Natural killer cell treated with Interleukin-12 subunit alpha and Interleukin-12 subunit beta and Interleukin-15 and Interleukin-18, amount 100 ng/mL, for 72 hours (primary cell): ENCODE measurements around the gene TRAF1. TPM values are rescaled to one million over a fixed set of nuclear protein-coding genes. Genes with fewer than 3 reads are reported as not detected.

Experiments used
- ATAC-seq, 2 donors: fragments of 150-1000 bp; cut with Tn5 transposase in 1 of 2; sonication (Bioruptor Pico), chemical (Tn5 transposase) in 1 of 2; 2 replicates each; pipeline ENCODE4 v1.10.0; 2021
- DNase-seq: peaks from one replicate; pipeline ENCODE4 v3.0.0; 2022; ENCODE audit warnings: low spot score
- H3K27ac Mint-ChIP-seq, 2 donors: 1 replicate in 1 of 2; 2 replicates in 1 of 2; pipeline ENCODE4 v1.8.0; 2022; ENCODE audit warnings: mixed read lengths in 2 of 2, mild to moderate bottlenecking in 1 of 2, moderate library complexity in 1 of 2
- H3K27me3 Mint-ChIP-seq, 2 donors: 1 replicate in 1 of 2; 2 replicates in 1 of 2; pipeline ENCODE4 v1.8.0; 2022; ENCODE audit warnings: mixed read lengths in 2 of 2
- H3K36me3 Mint-ChIP-seq: one replicate; pipeline ENCODE4 v1.8.0; 2022; ENCODE audit warnings: mixed read lengths
- H3K4me1 Mint-ChIP-seq, 2 donors: 1 replicate in 1 of 2; 2 replicates in 1 of 2; pipeline ENCODE4 v1.8.0; 2022; ENCODE audit warnings: low read depth in 2 of 2, mixed read lengths in 2 of 2, mild to moderate bottlenecking in 1 of 2
- H3K4me3 Mint-ChIP-seq: one replicate; pipeline ENCODE4 v1.8.0; 2022; ENCODE audit warnings: mixed read lengths
- H3K9me3 Mint-ChIP-seq: 2 replicates; pipeline ENCODE4 v1.8.0; 2022; ENCODE audit warnings: mixed read lengths
- total RNA-seq, 2 donors: library from RNA; stranded (reverse); gene quantifications; one replicate each; pipeline ENCODE4 v1.2.3, GENCODE V29; 2022

The TRAF1 gene
- total RNA-seq, 2 donors from 2014 or later = 145 to 375 TPM

GRCh38 chr9:120865176-120865575 lies 61.4 kb downstream of the TRAF1 start:
- Mint-ChIP-seq H3K27me3 (no peaks in the 10 kb centered on the region), H3K9me3 (no peaks in the 10 kb centered on the region), H3K4me3 (no peak overlapping the region), H3K27ac (no peak overlapping the region), H3K36me3 (peaks cover 16% of the 10 kb centered on the region), H3K4me1 (peaks cover 14 to 15% of the 10 kb centered on the region in 2 donors)
- DNase-seq = no peak
- no peak for ATAC-seq

DNA sequence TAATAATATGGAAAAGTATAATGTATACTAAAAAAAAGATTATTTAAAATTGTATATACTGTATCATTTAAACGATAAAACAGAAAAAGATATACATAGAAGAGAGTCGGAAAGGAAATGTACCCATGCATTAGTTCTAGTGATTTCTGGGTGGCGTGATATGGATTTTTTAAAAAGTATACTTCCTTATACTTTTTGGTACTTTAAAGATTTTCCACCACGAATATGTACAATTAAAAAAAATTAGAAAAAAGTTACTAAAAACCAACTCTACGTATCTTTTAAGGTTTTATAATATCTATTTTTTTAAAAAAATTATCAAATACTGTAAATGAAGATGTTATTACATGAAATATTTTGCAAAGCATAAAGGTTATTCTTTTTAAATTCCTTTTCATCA lies 61.9 kb downstream of the TRAF1 start:
- peaks cover 16% of the 10 kb centered on the region for H3K36me3 Mint-ChIP-seq
- no peaks in the 10 kb centered on the region for H3K27me3 Mint-ChIP-seq
- ATAC-seq (no peak), DNase-seq (no peak)
- H3K4me3 Mint-ChIP-seq = no peak overlapping the region
- H3K4me1 Mint-ChIP-seq = peaks cover 14 to 15% of the 10 kb centered on the region in 2 donors
- H3K9me3 Mint-ChIP-seq = no peaks in the 10 kb centered on the region
- no peak overlapping the region for H3K27ac Mint-ChIP-seq

DNA sequence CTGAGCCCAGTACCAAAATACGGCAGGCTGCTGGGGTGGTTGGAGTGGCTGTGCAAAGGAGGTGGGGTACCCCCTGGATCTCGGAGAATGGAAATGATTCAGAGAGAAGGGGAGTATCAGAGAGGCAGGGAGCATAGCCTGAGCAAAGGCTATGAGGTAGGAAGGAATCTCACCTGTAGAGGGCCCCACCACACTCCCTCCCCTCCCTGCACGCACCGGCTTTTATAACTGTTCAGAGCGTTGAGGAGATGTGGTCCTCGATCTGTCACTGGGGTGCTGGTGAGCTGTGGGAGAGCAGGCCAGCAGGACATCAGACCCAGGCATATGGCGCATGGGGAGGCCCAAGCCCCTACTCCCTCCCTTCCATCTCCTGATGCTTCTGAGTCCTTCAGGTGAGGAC lies 62.8 kb downstream of the TRAF1 start:
- Mint-ChIP-seq H3K36me3 (peaks cover 16% of the 10 kb centered on the region), H3K27me3 (no peaks in the 10 kb centered on the region), H3K4me3 (no peak overlapping the region), H3K4me1 (peaks cover 6 to 9% of the 10 kb centered on the region in 2 donors), H3K9me3 (no peaks in the 10 kb centered on the region), H3K27ac (peak overlapping the region in 1 of 2 donors; percentile 30)
- ATAC-seq (no peak), DNase-seq (no peak)

GRCh38 chr9:120862452-120862851 lies 64.1 kb downstream of the TRAF1 start:
- peaks cover 0 to 5% of the 10 kb centered on the region in 2 donors for H3K4me1 Mint-ChIP-seq
- no peak for ATAC-seq
- H3K9me3 Mint-ChIP-seq = no peaks in the 10 kb centered on the region

DNA sequence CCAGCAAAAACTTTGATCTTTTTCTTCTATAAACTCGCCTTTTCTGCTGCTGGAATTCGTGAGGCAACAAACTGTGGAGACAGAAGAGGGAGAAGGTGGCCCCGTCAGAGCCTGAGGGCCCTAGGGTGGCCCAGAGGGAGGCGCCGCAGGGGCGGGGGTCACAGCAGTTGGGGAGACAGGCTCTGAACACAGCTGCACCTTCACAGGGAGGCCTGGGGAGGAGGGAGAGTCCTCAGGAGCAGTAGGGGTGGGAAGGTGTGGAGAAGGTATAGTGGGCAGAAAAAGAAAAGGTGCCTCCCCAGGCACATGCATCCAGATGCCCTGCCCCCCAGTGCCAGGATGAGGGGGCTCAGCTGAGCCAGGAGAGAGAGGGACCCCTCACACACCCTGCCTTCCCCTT lies 64.7 kb downstream of the TRAF1 start:
- no peak for ATAC-seq
- H3K9me3 Mint-ChIP-seq = no peaks in the 10 kb centered on the region
- peaks cover 0 to 5% of the 10 kb centered on the region in 2 donors for H3K4me1 Mint-ChIP-seq
- H3K27me3 Mint-ChIP-seq = no peaks in the 10 kb centered on the region
- no peak for DNase-seq
- peaks cover 20% of the 10 kb centered on the region for H3K36me3 Mint-ChIP-seq
- H3K27ac Mint-ChIP-seq = no peak overlapping the region
- H3K4me3 Mint-ChIP-seq = no peak overlapping the region

More at GRCh38 chr9:120862452-120862851, 64.1 kb downstream of the TRAF1 start:
- Mint-ChIP-seq H3K4me3 (no peak overlapping the region), H3K27me3 (no peaks in the 10 kb centered on the region), H3K36me3 (peaks cover 20% of the 10 kb centered on the region), H3K27ac (no peak overlapping the region)
- no peak for DNase-seq

GRCh38 chr9:120860083-120860482 lies 66.5 kb downstream of the TRAF1 start:
- H3K4me3 Mint-ChIP-seq = no peak overlapping the region
- H3K36me3 Mint-ChIP-seq = peaks cover 20% of the 10 kb centered on the region
- no peak for ATAC-seq
- no peaks in the 10 kb centered on the region for H3K9me3 Mint-ChIP-seq
- peaks cover 0 to 5% of the 10 kb centered on the region in 2 donors for H3K4me1 Mint-ChIP-seq
- DNase-seq = no peak
- no peak overlapping the region for H3K27ac Mint-ChIP-seq
- no peaks in the 10 kb centered on the region for H3K27me3 Mint-ChIP-seq

GRCh38 chr9:120859361-120859760 lies 67.2 kb downstream of the TRAF1 start:
- Mint-ChIP-seq H3K36me3 (peaks cover 20% of the 10 kb centered on the region), H3K27me3 (no peaks in the 10 kb centered on the region), H3K27ac (no peak overlapping the region), H3K4me3 (no peak overlapping the region), H3K9me3 (no peaks in the 10 kb centered on the region), H3K4me1 (peaks cover 0 to 5% of the 10 kb centered on the region in 2 donors)
- no peak for ATAC-seq
- DNase-seq = no peak

GRCh38 chr9:120857902-120858301 lies 68.7 kb downstream of the TRAF1 start:
- no peak overlapping the region for H3K27ac Mint-ChIP-seq
- H3K36me3 Mint-ChIP-seq = peaks cover 15% of the 10 kb centered on the region
- DNase-seq (no peak), ATAC-seq (no peak)
- no peak overlapping the region for H3K4me3 Mint-ChIP-seq
- H3K4me1 Mint-ChIP-seq = peaks cover 0 to 5% of the 10 kb centered on the region in 2 donors
- no peaks in the 10 kb centered on the region for H3K9me3 Mint-ChIP-seq
- no peaks in the 10 kb centered on the region for H3K27me3 Mint-ChIP-seq

GRCh38 chr9:120857481-120857880 lies 69.1 kb downstream of the TRAF1 start:
- H3K4me1 Mint-ChIP-seq = peaks cover 0 to 8% of the 10 kb centered on the region in 2 donors
- ATAC-seq = no peak
- no peak for DNase-seq
- no peak overlapping the region for H3K27ac Mint-ChIP-seq
- H3K27me3 Mint-ChIP-seq = no peaks in the 10 kb centered on the region
- no peak overlapping the region for H3K4me3 Mint-ChIP-seq
- no peaks in the 10 kb centered on the region for H3K9me3 Mint-ChIP-seq
- H3K36me3 Mint-ChIP-seq = peaks cover 13% of the 10 kb centered on the region

DNA sequence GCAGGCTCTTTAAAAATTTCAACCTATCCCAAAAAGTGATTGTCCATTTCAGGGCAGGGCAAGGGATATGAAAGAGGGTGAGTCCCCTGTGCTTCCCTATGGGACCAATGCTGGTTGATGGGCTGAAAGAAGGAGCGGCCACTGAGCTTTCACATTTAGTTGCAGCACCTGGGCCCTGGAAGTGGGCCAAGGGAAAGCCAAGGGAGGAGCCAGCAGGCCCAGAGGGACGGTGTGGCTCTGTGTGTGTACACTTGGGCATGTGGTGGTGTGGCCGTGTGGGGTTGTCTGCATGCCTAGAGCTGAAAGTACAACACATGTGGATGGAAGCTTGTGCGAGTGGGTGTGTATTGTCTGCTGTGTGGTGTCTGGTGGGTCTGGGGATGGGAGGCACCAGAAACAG lies 69.9 kb downstream of the TRAF1 start:
- no peak overlapping the region for H3K27ac Mint-ChIP-seq
- no peak overlapping the region for H3K4me3 Mint-ChIP-seq
- H3K36me3 Mint-ChIP-seq = peaks cover 13% of the 10 kb centered on the region
- no peaks in the 10 kb centered on the region for H3K9me3 Mint-ChIP-seq
- no peak for DNase-seq
- peak in 1 of 2 donors; percentile 29 for ATAC-seq
- H3K4me1 Mint-ChIP-seq = peaks cover 0 to 8% of the 10 kb centered on the region in 2 donors
- no peaks in the 10 kb centered on the region for H3K27me3 Mint-ChIP-seq

DNA sequence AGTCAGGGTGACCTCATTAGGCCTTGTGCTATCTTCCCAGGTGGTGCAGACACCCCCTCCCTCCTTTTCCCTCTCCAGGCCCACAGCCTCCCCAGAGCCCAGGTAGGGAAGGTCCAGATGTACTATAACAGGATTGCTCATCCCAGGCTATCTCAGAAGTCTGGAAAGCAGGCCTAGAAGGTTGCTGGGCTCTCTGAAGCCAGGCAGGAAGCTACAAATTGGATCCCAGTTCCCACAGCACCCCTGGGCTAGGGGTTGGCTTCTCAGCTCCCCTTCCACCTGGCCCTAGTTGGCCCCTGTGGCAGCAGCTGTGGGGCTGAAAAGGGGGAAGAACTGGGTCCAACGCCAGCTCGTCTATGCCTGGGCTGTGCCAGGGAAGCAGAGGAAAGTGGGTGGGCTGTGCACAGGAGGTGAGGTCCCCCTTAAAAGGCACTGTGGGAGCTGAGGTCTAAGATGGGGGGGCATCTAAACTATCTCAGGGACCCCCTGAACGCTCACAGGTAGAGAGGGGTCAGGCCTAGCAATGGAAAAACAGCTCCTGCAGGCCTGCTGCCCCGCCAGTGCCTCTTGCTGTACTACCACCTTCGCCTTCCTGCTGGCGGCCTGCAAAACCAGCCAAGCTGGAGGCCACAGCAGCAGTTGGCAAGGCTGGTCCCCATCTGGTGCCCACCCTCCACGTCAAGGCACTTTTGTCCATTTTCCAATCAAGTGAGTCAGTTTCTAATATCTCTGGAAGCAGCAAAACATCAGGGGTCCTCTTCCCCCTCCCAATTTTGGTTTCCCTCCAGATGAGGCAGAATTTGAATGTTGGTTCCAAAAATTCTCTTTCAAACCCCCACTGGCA lies 70.5 kb downstream of the TRAF1 start:
- Mint-ChIP-seq H3K27ac (peak overlapping the region; percentile 43 to 54), H3K36me3 (peaks cover 12% of the 10 kb centered on the region), H3K27me3 (no peaks in the 10 kb centered on the region), H3K9me3 (no peaks in the 10 kb centered on the region), H3K4me1 (peaks cover 0 to 11% of the 10 kb centered on the region in 2 donors), H3K4me3 (no peak overlapping the region)
- DNase-seq (no peak), ATAC-seq (no peak)

DNA sequence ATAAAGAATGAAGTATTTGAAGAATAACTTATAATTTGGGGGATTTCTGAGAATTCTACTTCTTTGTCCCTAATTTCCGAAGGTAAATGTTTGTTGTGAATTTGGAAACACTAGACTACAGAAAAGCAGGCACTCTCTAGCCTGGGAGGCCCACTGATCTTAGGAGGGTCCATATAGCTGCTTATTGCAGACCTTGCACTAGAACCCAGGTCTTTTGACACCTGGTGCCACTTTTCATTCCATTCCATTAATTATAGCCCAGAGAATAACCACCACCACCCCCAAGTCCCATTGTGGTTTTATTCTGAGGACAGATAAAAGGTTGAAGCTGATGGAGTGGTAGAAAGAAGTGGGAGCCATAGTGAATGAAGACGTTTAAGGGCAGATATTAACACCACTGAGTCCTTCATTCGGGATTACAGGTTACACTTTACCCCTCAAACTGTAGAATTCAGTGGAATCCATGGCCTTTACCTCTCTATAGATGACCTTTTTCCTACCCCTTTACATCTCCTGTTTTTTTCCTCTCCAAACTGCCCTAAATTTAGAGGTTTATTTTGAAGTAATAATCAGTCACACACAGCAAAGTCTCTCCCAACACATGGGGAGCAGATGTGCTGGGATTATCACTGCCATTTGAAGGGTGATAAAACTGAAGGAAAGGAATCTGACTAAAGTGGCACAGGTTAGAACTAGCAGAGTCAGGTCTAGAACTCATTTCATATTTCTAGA lies 71.8 kb downstream of the TRAF1 start:
- Mint-ChIP-seq H3K9me3 (no peaks in the 10 kb centered on the region), H3K27me3 (no peaks in the 10 kb centered on the region), H3K36me3 (peaks cover 4% of the 10 kb centered on the region), H3K4me1 (peaks cover 0 to 16% of the 10 kb centered on the region in 2 donors), H3K27ac (peak overlapping the region; percentile 43 to 54), H3K4me3 (no peak overlapping the region)
- ATAC-seq (no peak), DNase-seq (no peak)

GRCh38 chr9:120853198-120853597 lies 73.4 kb downstream of the TRAF1 start:
- Mint-ChIP-seq H3K4me3 (no peak overlapping the region), H3K36me3 (no peaks in the 10 kb centered on the region), H3K27me3 (no peaks in the 10 kb centered on the region), H3K4me1 (peaks cover 5 to 16% of the 10 kb centered on the region in 2 donors), H3K9me3 (no peaks in the 10 kb centered on the region), H3K27ac (peak overlapping the region in 1 of 2 donors; percentile 54)
- ATAC-seq (no peak), DNase-seq (no peak)
